Superior temporal gyrus (tissue), 1 donor: ENCODE data around the gene PRDM15.

ENCODE experiments used
- DNase-seq: peaks from one replicate; pipeline ENCODE4 v3.0.0-alpha.2; 2016; ENCODE audit errors: extremely low spot score

The PRDM15 gene

DNA sequence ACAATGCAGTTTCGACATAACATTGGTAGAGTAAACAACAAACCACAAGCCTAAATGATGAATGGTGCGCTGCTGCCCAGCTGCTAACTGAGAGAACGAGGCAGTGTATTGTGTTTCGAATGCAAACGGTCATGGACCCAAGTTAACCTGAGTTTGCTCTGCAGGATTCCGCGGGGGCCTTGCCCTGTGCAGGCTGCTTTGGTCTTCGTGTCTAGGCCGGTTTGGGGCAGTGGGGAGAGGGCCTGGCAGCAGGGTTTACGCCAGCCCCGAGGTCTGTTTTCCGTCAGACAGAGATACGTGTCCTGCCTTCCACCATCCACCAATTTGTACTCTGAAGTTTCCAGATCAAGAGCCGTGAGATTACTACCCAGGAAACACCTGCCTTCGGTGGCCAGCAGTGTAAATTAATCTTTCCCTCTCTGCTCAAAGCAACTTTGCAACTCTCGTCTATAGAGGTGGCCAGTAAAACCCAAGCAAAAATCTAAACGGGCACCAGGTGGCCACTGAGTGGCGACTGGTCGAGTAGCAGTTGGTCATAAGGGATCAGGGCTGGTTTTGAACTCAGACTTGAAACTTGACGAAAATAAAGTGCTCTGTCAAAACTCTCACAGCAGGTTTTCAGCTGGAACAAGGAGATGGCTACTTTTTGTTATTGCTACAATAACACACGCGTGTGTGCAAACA is 6.3 kb upstream of the PRDM15 start:
- DNase-seq: no peak

GRCh38 chr21:41884501-41885030 is 5.4 kb upstream of the PRDM15 start:
- DNase-seq: no peak

GRCh38 chr21:41883582-41883981 is 4.4 kb upstream of the PRDM15 start:
- no peak for DNase-seq

GRCh38 chr21:41881051-41881450 is 1.9 kb upstream of the PRDM15 start:
- no peak for DNase-seq

- DNase-seq: no peak
Observed at GRCh38 chr21:41880153-41880552, 1.0 kb upstream of the PRDM15 start.

DNA sequence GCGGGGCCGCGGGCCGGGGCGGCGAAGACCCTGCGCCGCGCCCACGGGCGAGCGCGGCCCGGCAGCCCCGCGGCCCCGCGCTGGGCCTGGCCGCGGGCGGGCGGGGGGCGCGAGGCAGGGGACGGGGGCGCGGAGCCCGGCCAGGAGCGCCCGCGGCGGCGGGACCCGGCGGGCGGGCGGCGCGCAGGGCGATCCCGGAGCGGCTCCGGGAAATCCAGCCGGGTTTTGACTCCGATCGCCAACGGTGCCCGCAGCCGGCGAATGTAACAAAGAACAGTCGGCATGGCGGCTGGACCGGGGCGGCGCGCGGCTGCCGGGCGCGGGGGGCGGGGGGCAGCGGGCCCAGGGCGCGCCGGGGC is 334 bp downstream of the PRDM15 start:
- DNase-seq: peak; percentile 71

GRCh38 chr21:41877901-41878830 is 978 bp downstream of the PRDM15 start:
- DNase-seq: peak; percentile 61

- DNase-seq: no peak
Observed at GRCh38 chr21:41876928-41877652, 2.1 kb downstream of the PRDM15 start.

DNA sequence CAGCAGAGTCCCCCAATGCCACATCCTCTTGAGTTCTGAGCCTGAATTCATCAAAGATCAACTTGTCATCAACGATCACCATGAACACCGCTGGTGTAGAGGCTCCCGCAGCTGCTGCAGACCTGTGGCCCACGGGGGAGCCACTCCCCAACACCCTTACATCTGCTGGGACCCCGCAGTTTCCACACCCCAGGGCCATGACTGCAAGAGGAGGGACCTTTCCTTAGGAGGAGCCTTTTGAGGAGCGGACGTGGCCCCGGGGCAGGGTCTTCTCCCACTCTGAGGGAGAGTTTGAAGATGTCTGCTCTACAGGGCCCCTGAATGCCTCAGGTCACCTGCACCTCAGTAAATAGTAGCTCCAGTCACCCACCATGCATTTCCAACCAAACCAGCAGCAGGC is 2.7 kb downstream of the PRDM15 start:
- DNase-seq: no peak

GRCh38 chr21:41875086-41875485 is 4.1 kb downstream of the PRDM15 start:
- DNase-seq: no peak

- no peak for DNase-seq
Observed at GRCh38 chr21:41874611-41875010, 4.5 kb downstream of the PRDM15 start.

DNA sequence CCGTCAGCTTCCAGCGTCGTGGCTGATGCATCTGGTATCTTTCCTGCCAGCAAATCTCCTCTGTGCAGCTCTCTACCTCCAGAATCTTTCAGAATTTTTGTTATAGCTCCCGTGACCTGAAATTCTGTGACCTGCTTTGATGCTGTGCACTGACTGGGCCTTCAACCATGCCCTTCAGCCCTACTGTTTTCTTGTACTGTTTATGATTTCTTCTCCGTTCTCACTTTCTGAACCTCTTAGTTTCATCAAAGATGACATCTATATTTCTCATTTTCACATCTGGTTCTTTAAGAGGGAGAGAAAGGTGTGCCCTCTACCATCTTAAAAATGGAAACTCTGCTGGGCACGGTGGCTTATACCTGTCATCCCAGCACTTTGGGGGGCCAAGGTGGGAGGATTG is 5.7 kb downstream of the PRDM15 start:
- DNase-seq: no peak

DNA sequence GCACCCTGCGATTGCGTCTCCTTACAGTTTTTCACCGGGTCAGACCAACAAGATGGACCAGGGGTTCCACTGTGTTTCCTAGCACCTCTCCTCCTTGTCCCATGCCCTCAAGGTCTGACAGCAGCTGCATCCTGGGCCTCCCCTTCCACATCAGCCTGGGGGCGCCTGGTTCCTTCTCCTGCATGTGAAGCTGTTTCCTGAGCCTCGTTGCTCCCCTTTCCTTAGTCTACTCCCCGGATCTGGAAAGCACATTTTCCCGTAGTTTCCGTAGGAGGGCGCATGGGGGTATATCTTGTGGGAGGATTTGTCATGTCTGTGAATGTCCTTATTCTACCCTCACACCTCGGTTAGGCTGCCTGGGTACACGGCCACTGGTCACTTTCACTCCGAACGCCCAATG is 6.1 kb downstream of the PRDM15 start:
- DNase-seq: no peak

DNA sequence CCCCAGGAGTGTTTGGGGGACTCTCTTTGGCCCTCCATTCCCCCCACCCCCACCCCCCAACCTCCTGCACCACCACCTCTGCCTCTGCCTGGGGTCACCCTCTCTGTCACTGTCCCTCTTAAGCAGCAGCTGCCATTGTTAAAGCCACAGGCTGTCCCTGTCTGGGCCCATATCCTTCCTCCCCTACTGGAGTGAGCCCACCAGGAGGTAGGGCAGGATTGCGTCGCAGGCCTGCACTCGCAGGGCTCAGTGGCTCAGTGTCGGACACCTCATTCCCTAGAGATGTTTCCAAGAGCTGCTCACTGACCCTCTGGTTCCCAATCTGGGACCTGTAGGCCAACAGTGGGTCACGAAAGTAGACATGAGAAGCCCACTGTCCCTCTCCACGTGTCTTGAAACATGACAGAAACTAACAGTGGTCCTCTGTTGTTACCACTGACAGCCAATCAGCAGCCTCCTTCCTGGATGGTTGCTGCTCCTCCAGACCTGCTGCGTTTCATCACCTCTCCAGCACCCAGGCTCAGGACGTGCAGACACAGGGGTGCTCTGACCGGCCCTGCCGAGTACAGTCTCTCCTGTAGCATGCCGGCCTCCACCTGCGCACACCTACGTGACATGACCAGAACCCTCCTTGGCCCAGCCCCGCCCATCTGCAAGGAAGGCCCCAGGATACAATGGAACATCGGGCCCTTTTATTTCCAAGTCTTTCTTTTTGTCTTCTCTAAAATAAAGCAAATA is 7.7 kb downstream of the PRDM15 start:
- DNase-seq: no peak

- no peak for DNase-seq
Observed at GRCh38 chr21:41869771-41870170, 9.4 kb downstream of the PRDM15 start.

DNA sequence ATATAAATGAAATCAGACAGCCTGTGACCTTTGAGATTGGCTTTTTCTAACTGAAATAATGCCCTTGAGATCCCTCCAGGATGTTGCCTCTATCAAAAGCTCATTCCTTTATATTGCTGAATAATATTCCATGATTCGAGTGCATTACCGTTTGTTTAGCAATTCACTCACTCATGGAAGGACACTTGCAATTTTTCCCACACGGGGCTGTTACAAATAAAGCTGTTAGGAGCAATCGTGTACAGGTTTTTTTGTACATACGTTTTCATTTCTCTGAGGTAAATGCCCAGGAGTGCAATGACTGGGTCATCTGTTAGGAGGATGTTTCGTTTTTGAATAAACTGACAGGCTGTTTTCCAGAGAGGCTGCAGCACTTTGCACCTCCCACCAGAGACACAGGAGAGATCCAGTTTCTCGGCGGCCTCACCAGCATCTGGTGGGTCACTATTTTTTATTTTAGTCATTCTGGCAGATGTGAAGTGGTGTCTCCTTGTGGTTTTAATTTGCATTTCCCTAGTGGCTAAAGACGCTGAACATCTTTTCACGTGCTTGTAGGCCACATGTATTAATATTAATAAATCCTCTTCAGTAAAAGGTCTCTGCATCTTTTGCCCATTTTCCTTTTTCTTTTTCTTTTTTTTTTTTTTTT is 11.0 kb downstream of the PRDM15 start:
- DNase-seq: no peak

GRCh38 chr21:41867313-41867712 is 11.8 kb downstream of the PRDM15 start:
- no peak for DNase-seq

GRCh38 chr21:41866274-41866809 is 12.8 kb downstream of the PRDM15 start:
- DNase-seq: no peak

DNA sequence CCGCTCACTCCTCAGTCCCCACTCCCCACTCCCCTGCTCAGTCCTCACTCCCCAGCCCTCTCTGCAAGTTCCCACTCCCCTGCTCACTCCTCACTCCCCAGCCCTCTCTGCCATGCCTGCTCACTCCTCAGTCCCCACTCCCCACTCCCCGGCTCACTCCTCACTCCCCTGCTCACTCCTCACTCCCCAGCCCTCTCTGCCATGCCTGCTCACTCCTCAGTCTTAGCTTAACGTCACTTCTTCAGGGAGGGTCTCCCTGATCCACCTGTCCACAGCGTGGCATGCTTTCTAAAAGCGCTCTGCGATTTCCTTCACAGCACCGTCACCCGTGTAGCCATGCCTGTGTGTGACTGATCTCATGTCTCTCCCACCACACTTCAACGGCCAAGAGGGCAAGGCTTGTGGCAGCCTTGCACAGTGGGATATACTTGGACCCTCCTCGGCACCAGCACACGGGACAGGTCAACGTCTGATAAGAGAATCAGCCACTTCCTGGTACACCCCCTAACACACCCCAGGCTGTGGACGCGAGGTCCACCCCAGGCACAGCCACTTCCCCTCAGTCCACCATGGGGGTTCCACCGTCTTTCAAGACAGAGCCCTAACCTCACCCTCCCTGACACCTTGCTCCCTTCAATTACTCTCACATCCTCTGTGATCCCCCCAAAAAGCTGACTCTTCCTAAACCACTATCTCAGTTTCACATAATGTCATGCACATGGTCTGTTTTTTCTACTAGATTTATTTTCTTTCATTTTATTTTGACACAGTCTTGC is 14.0 kb downstream of the PRDM15 start:
- DNase-seq: no peak
